Measurements from ENCODE around the gene EHBP1. TPM values are rescaled to one million over a fixed set of nuclear protein-coding genes. Genes with fewer than 3 reads are reported as not detected.
A peak's percentile ranks its signal among the peaks of the same experiment; 100 is the strongest.

EHBP1 gene
- total RNA-seq, 3 donors from 2014 or later (not counting 1 experiment from before 2014, with no cell fraction given) = 22.4 to 33.4 (median 28.3) TPM

DNA sequence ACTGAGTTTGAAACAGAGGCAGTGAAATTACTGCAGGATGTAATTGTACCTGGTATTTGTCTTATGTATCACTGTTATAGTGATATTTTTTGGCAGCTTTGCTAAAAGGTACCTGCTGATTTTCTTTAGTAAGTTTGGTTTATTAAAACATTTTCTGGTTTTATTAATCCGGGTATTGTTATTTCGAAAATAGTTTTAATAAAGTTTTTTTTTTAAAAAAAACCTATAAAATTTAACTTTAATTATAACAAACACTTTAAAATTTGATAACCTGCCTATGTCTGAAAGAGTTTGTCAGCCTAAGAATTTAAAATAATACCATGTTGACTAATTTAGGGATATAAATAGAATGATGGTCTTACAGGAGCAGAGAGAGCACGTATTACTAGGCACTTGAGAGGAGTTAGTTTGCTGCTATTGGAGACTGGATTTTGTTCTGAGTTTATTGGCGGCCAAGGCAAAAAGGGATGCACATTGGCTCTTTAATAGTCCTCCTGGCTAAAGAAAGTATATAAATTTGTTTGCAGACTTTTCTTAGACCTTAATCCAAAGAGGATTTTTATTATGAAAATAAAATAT, 12.1 kb downstream of the EHBP1 start:
- H3K4me1 ChIP-seq (ENCODE audit: control insufficient read depth, insufficient read depth, low read length) = no peaks in the 10 kb centered on the region
- ATAC-seq = no peak
- H3K4me1 Mint-ChIP-seq = peaks cover 5% of the 10 kb centered on the region in 2 donors
- peaks cover 3% of the 10 kb centered on the region for H3K36me3 Mint-ChIP-seq
- H3K27ac Mint-ChIP-seq = no peak overlapping the region
- no peak overlapping the region for H3K4me3 ChIP-seq (ENCODE audit: low read length)
- no peak overlapping the region for H3K4me3 Mint-ChIP-seq
- H3K36me3 ChIP-seq (ENCODE audit: control insufficient read depth, insufficient read depth, low read length) = no peaks in the 10 kb centered on the region
- DNase-seq = no peak
- intact Hi-C loops (cut with micrococcal nuclease) = no loop called here
- WGBS (ENCODE audit: insufficient coverage) = 92% methylated on average over 2 of the region's 4 CpGs
- no peaks in the 10 kb centered on the region for H3K27me3 ChIP-seq (ENCODE audit: control insufficient read depth, insufficient read depth, low read length)
- H3K9me3 Mint-ChIP-seq = no peaks in the 10 kb centered on the region
- no peak overlapping the region for H3K27ac ChIP-seq (ENCODE audit: low read length)
- H3K27me3 Mint-ChIP-seq (ENCODE audit: low read depth in 2 of 2) = no peaks in the 10 kb centered on the region
- H3K9me3 ChIP-seq (ENCODE audit: control insufficient read depth, insufficient read depth, low read length) = no peaks in the 10 kb centered on the region
- no peak for TF ChIP-seq CTCF (IDR thresholded peaks at IDR 0.05)

DNA sequence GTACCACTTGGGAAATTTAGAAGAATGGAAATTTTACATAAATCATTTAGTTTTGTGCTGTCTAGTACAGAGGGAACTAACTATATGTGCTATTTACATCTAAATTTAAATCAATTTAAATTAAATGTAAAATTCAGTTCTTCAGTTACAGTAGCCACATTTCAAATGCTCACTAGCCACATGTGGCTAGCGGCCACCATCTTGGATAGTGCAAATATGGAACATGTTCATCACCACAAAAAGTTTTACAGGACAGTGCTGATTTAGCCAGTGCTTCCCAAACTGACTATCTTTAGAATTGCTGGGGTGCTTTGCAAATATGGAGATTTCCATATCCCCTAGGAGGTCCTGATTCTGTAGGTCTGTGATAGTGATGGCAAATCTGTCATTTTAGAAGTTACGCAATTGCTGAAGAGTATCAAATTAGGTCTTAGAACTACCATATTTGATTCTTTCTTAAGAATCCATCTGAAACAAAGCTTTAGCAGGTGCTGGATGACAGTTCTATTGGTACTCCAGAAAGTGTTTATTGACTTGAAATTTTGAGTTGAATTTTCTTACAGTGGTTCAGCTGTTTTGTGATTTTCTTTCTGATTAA, 12.8 kb downstream of the EHBP1 start:
- no peak for DNase-seq
- H3K4me1 ChIP-seq (ENCODE audit: control insufficient read depth, insufficient read depth, low read length) = no peaks in the 10 kb centered on the region

DNA sequence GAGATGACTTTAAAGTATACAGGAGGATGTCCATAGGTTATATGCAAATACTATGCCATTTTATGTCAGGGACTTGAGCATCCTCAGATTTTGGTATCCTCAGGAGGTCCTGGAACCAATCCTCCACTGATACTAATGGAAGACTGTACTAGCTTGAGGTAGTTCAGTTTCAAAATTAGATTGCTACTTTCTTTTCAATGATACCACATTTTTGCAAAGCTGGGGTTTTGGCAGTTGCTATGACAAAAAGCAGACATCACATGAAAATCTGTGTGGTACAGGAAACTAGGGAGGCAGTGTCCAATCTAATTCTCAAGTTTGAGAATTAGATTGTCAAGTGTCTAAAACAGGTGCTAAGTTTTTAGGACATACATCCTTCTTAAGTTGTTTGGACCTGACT, 14.2 kb downstream of the EHBP1 start:
- H3K36me3 ChIP-seq (ENCODE audit: control insufficient read depth, insufficient read depth, low read length) = no peaks in the 10 kb centered on the region
- intact Hi-C loops (cut with micrococcal nuclease) = no loop called here

More for the DNA sequence above, 12.8 kb downstream of the EHBP1 start:
- Mint-ChIP-seq H3K36me3 (peaks cover 10% of the 10 kb centered on the region), H3K4me1 (peaks cover 5 to 8% of the 10 kb centered on the region in 2 donors), H3K4me3 (no peak overlapping the region), H3K27me3 (ENCODE audit: low read depth in 2 of 2) (no peaks in the 10 kb centered on the region), H3K9me3 (peaks cover 0 to 3% of the 10 kb centered on the region in 2 donors), H3K27ac (no peak overlapping the region)
- Histone ChIP-seq H3K9me3 (ENCODE audit: control insufficient read depth, insufficient read depth, low read length) (no peaks in the 10 kb centered on the region), H3K27ac (ENCODE audit: low read length) (no peak overlapping the region), H3K4me3 (ENCODE audit: low read length) (no peak overlapping the region), H3K36me3 (ENCODE audit: control insufficient read depth, insufficient read depth, low read length) (no peaks in the 10 kb centered on the region), H3K27me3 (ENCODE audit: control insufficient read depth, insufficient read depth, low read length) (no peaks in the 10 kb centered on the region)
- intact Hi-C loops (cut with micrococcal nuclease) = no loop called here
- no peak for TF ChIP-seq CTCF (IDR thresholded peaks at IDR 0.05)
- 93% methylated on average over 1 of the region's 2 CpGs for WGBS (ENCODE audit: insufficient coverage)
- no peak for ATAC-seq

More for the DNA sequence above, 14.2 kb downstream of the EHBP1 start:
- no peak for TF ChIP-seq CTCF (IDR thresholded peaks at IDR 0.05)
- no peaks in the 10 kb centered on the region for H3K27me3 ChIP-seq (ENCODE audit: control insufficient read depth, insufficient read depth, low read length)
- peaks cover 16% of the 10 kb centered on the region for H3K36me3 Mint-ChIP-seq
- H3K4me3 Mint-ChIP-seq = no peak overlapping the region
- no peaks in the 10 kb centered on the region for H3K4me1 ChIP-seq (ENCODE audit: control insufficient read depth, insufficient read depth, low read length)
- H3K27ac Mint-ChIP-seq = no peak overlapping the region
- DNase-seq = no peak
- peaks cover 0 to 8% of the 10 kb centered on the region in 2 donors for H3K9me3 Mint-ChIP-seq
- no peaks in the 10 kb centered on the region for H3K27me3 Mint-ChIP-seq (ENCODE audit: low read depth in 2 of 2)
- ATAC-seq = peak in 2 of 3 donors; percentile 12 to 22
- no peaks in the 10 kb centered on the region for H3K9me3 ChIP-seq (ENCODE audit: control insufficient read depth, insufficient read depth, low read length)
- no peak overlapping the region for H3K4me3 ChIP-seq (ENCODE audit: low read length)
- H3K4me1 Mint-ChIP-seq = peaks cover 10 to 22% of the 10 kb centered on the region in 2 donors
- no peak overlapping the region for H3K27ac ChIP-seq (ENCODE audit: low read length)
